WERI-Rb-1 (cell line): ENCODE results near the gene LRFN3.
"Not testable (repeated sequence)": the region's sequence is repeated elsewhere in the genome, so short reads cannot be mapped to it uniquely, and the experiment has no call there.

Experiments used
- DNase-seq: peaks from one replicate; pipeline ENCODE4 v3.0.0-alpha.2; 2020
- H3K27ac ChIP-seq: fragments of 250-450 bp; sonication (Bioruptor Pico); 2 replicates; pipeline ENCODE4 v1.5.1; 2020; ENCODE audit warnings: mild to moderate bottlenecking, moderate library complexity
- H3K27me3 ChIP-seq: fragments of 250-450 bp; sonication (Bioruptor Pico); 2 replicates; pipeline ENCODE4 v1.5.1; 2021; ENCODE audit warnings: mild to moderate bottlenecking, low read depth, moderate library complexity; ENCODE audit not compliant: insufficient read depth, severe bottlenecking
- H3K36me3 ChIP-seq: fragments of 250-450 bp; sonication (Bioruptor Pico); 2 replicates; pipeline ENCODE4 v1.5.1; 2020; ENCODE audit warnings: mild to moderate bottlenecking, moderate library complexity
- H3K4me3 ChIP-seq: 2 replicates; pipeline ENCODE4 v1.5.1; 2011; ENCODE audit warnings: low read depth, mild to moderate bottlenecking, control low read depth, low read length
- H3K9me3 ChIP-seq: fragments of 250-450 bp; sonication (Bioruptor Pico); 2 replicates; pipeline ENCODE4 v1.5.1; 2021; ENCODE audit warnings: mild to moderate bottlenecking, moderate library complexity; ENCODE audit not compliant: severe bottlenecking
- TF ChIP-seq, protein P1 (sequence below): IDR thresholded peaks from 2 replicates; pipeline ENCODE4 v1.5.1; 2011; ENCODE audit warnings: low read depth, mild to moderate bottlenecking, control low read depth, inconsistent platforms, low read length

Gene LRFN3

DNA sequence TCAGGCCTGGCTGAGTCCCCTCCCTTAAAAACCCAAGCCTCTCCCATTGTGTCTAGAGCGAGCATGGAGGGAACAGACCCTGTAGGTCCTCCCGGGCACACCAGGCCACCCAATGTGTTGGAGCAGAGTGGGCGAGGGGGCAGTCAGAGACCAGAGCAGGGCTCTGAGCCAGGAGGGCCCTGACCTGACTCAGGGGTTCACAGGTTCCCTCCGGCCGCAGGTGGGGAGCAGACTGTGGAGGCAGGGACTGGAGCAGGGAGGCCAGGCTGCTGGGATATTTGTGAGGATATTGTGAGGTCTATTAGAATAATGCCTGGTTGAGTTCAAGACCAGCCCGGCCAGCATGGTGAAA is 26.5 kb upstream of the LRFN3 start:
- H3K27ac ChIP-seq = peak overlapping the region; percentile 50; the same call in 1 of the 2 replicates
- DNase-seq = no peak
- H3K4me3 ChIP-seq = no peak overlapping the region
- TF ChIP-seq, protein P1, sequence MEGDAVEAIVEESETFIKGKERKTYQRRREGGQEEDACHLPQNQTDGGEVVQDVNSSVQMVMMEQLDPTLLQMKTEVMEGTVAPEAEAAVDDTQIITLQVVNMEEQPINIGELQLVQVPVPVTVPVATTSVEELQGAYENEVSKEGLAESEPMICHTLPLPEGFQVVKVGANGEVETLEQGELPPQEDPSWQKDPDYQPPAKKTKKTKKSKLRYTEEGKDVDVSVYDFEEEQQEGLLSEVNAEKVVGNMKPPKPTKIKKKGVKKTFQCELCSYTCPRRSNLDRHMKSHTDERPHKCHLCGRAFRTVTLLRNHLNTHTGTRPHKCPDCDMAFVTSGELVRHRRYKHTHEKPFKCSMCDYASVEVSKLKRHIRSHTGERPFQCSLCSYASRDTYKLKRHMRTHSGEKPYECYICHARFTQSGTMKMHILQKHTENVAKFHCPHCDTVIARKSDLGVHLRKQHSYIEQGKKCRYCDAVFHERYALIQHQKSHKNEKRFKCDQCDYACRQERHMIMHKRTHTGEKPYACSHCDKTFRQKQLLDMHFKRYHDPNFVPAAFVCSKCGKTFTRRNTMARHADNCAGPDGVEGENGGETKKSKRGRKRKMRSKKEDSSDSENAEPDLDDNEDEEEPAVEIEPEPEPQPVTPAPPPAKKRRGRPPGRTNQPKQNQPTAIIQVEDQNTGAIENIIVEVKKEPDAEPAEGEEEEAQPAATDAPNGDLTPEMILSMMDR = no peak
- no peaks in the 10 kb centered on the region for H3K36me3 ChIP-seq
- no peaks in the 10 kb centered on the region for H3K9me3 ChIP-seq
- no peaks in the 10 kb centered on the region for H3K27me3 ChIP-seq

DNA sequence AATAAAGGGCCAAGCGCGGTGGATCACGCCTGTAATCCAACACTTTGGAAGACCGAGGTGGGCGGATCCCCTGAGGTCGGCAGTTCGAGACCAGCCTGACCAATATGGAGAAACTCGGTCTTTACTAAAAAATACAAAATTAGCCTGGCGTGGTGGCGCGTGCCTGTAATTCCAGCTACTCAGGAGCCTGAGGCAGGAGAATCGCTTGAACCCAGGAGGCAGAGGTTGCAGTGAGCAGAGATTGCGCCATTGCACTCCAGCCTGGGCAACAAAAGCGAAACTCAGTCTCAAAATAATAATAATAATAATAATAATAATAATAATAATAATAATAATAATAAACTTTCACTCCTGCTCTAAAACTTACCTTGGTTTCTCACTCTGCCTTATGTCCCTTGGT is 25.8 kb upstream of the LRFN3 start:
- not testable (repeated sequence) for H3K27ac ChIP-seq

DNA sequence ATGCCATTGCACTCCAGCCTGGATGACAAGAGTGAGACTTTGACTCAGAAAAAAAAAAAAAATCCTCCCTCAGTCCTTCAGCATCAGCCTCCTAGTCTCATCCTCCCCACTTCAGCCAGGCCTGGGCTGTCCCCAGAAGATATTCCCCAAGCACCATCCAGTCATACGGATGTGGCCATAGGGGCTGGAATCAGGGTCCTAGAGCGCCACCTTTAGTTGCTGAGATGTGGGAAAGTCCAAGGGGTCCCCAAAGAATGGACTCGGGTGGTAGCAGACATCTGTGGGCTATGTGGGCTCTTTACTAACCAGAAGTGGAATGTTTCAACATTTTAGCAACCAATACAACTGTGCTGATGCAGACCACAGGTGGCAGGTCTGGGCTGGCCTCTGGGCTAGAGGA is 25.0 kb upstream of the LRFN3 start:
- Histone ChIP-seq H3K36me3 (no peaks in the 10 kb centered on the region), H3K27me3 (no peaks in the 10 kb centered on the region), H3K4me3 (no peak overlapping the region), H3K9me3 (no peaks in the 10 kb centered on the region), H3K27ac (no peak overlapping the region)
- DNase-seq = no peak
- TF ChIP-seq, protein P1 = peak; percentile 50; the same call in 1 of the 2 replicates

More for the DNA sequence above, 25.8 kb upstream of the LRFN3 start:
- not testable (repeated sequence) for H3K9me3 ChIP-seq, DNase-seq, H3K27me3 ChIP-seq, H3K36me3 ChIP-seq, H3K4me3 ChIP-seq

DNA sequence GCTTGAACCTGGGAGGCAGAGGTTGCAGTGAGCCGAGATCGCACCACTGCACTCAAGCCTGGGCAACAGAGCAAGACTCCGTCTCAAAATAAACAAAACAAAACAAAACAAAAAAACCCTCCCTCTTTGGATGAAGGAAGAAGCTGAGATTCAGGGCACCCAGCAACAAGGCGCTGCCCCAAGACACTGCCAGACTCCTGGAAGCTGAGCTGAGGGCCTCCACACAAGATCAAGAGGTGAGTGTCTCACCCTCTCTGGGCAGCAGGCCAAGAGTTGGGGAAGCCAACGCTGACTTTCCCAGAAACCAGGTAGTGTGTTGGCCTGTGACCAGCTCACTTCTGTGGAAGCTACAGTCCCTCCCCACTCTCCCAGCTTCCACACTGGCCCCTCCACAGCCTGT is 24.4 kb upstream of the LRFN3 start:
- H3K27ac ChIP-seq = no peak overlapping the region
- TF ChIP-seq, protein P1 = no peak
- no peaks in the 10 kb centered on the region for H3K36me3 ChIP-seq
- no peak overlapping the region for H3K4me3 ChIP-seq
- no peak for DNase-seq
- no peaks in the 10 kb centered on the region for H3K27me3 ChIP-seq
- no peaks in the 10 kb centered on the region for H3K9me3 ChIP-seq

DNA sequence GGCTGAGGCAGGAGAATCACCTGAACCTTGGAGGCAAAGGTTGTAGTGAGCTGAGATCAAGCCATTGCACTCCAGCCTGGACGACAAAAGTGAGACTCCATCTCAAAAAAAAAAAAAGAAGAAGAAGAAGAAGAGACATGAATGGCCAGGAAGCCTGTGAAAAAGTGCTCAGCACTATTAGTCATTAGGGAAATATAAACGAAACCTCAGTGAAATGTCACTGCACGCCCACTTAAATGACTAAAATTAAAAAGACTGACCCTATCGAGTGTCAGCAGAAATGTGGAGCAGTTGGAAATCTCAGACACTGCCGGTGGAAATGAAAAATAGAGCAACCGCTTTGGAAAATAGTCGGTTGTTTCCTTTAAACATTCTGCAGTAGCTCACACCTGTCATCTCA is 22.6 kb upstream of the LRFN3 start:
- H3K36me3 ChIP-seq = no peaks in the 10 kb centered on the region
- TF ChIP-seq, protein P1 = no peak
- no peaks in the 10 kb centered on the region for H3K9me3 ChIP-seq
- no peak overlapping the region for H3K4me3 ChIP-seq
- H3K27ac ChIP-seq = no peak overlapping the region
- no peaks in the 10 kb centered on the region for H3K27me3 ChIP-seq
- no peak for DNase-seq

DNA sequence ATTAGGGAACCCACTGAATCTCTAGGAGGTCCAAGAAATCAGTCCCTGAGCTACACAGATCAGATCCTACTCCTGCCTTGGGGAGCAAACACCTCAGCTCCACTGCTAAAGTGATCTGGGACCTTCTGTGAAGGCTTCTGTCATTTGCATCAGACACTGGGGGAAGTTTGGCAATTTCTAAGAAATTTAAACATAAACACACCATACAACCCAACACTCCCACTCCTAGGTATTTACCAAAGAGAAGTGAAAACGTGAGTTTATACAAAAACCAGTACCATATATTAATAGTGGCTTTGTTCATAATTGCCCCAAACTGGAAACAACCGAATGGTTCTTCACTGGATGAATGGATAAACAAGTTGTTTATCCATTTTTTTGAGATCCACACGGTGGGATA is 20.7 kb upstream of the LRFN3 start:
- no peaks in the 10 kb centered on the region for H3K27me3 ChIP-seq
- H3K27ac ChIP-seq = no peak overlapping the region
- H3K36me3 ChIP-seq = no peaks in the 10 kb centered on the region
- DNase-seq = no peak
- H3K4me3 ChIP-seq = no peak overlapping the region
- H3K9me3 ChIP-seq = no peaks in the 10 kb centered on the region
- TF ChIP-seq, protein P1 = no peak
